Umbilical cord (tissue), 2 donors: ENCODE results near the gene SDR42E2. TPM values are rescaled to one million over a fixed set of nuclear protein-coding genes. Genes with fewer than 3 reads are reported as not detected.
"Not testable (repeated sequence)": the region's sequence is repeated elsewhere in the genome, so short reads cannot be mapped to it uniquely, and the experiment has no call there.

ENCODE experiments used
- DNase-seq: peaks from one replicate; pipeline ENCODE4 v3.0.0-alpha.2; 2015; ENCODE audit warnings: low spot score
- total RNA-seq: library from RNA; depleted of rRNA; stranded (reverse); fragments of >200 nt; gene quantifications from one replicate; pipeline ENCODE4 v1.2.3, GENCODE V29; 2014; ENCODE audit warnings: low replicate concordance; ENCODE audit not compliant: insufficient read depth

Gene SDR42E2
- not detected for total RNA-seq

GRCh38 chr16:22161999-22162655 is at the start of gene SDR42E2:
Gene SDR42E2, plus strand, starts transcription at chr16:22162506. Its CDS starts 3,077 bp downstream, at chr16:22165583.
- no peak for DNase-seq

GRCh38 chr16:22116095-22116700 is 46.1 kb upstream of the SDR42E2 start:
- no peak for DNase-seq

- no peak for DNase-seq
Measured at GRCh38 chr16:22117609-22118008, 44.7 kb upstream of the SDR42E2 start.

GRCh38 chr16:22120440-22120839 is 41.9 kb upstream of the SDR42E2 start:
- no peak for DNase-seq

GRCh38 chr16:22122239-22122638 is 40.1 kb upstream of the SDR42E2 start:
- DNase-seq = no peak

GRCh38 chr16:22123146-22123545 is 39.2 kb upstream of the SDR42E2 start:
- no peak for DNase-seq

- no peak for DNase-seq
Measured at GRCh38 chr16:22123759-22124490, 38.4 kb upstream of the SDR42E2 start.

- DNase-seq = no peak
Measured at GRCh38 chr16:22124583-22125284, 37.6 kb upstream of the SDR42E2 start.

- DNase-seq = no peak
Measured at GRCh38 chr16:22126037-22126558, 36.2 kb upstream of the SDR42E2 start.

- not testable (repeated sequence) for DNase-seq
Measured at GRCh38 chr16:22128537-22128936, 33.8 kb upstream of the SDR42E2 start.

- no peak for DNase-seq
Measured at GRCh38 chr16:22130528-22130927, 31.8 kb upstream of the SDR42E2 start.

GRCh38 chr16:22132801-22133200 is 29.5 kb upstream of the SDR42E2 start:
- DNase-seq = no peak

GRCh38 chr16:22138482-22138881 is 23.8 kb upstream of the SDR42E2 start:
- DNase-seq = no peak

GRCh38 chr16:22139008-22139407 is 23.3 kb upstream of the SDR42E2 start:
- DNase-seq = no peak

GRCh38 chr16:22139732-22140131 is 22.6 kb upstream of the SDR42E2 start:
- no peak for DNase-seq

GRCh38 chr16:22141767-22142166 is 20.5 kb upstream of the SDR42E2 start:
- no peak for DNase-seq

- no peak for DNase-seq
Measured at GRCh38 chr16:22144520-22144919, 17.8 kb upstream of the SDR42E2 start.

- no peak for DNase-seq
Measured at GRCh38 chr16:22147853-22148252, 14.5 kb upstream of the SDR42E2 start.

GRCh38 chr16:22151246-22151998 is 10.9 kb upstream of the SDR42E2 start:
- no peak for DNase-seq

GRCh38 chr16:22152316-22152715 is 10.0 kb upstream of the SDR42E2 start:
- DNase-seq = no peak

- not testable (repeated sequence) for DNase-seq
Measured at GRCh38 chr16:22153078-22153477, 9.2 kb upstream of the SDR42E2 start.
